ENCODE data around the gene OAT.
"Not testable (repeated sequence)": the region's sequence is repeated elsewhere in the genome, so short reads cannot be mapped to it uniquely, and the experiment has no call there.

OAT gene

DNA sequence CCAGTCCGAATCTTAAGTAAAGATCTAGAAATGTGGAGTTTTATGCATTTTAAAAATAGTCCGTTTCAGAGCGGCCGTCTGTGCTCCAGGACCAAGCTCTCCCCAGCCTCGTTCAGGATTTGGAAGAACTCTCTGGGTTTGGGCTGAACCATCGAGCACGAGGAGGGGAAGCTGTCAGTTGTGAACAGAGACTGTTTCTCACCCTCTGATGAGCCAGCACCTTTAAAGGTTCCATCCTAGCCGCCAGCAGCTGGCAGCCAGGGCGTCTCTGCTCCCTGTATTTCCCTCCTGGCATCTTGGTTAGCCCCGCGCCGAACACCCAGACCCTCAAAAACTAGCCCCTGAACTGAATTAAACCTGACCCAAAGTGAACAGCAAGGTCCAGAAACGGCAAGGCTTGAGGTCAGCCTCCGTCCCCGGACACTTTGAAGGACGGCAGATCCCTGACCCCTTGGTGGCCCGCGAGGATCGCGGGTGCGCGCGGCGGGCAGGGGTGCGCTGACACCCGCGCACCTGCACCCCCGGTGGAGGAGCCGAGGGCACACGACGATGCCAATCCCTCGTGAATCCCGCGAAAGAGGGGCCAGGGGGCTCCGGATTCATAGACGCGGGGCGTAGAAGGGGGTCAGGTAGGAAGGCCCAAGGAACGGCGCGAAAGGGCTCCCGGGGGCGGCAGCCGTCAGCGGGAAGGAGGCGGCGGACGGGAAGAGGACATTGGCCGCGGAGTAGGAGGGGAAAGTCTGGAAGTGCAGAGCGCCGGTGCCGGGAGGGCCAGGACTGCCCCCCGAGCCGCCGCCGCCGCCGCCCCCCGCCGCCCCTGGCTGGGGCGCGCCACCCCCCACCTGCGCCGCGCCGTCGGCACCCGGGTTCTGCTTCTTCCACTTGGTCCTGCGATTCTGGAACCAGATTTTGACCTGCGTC, 28.4 kb upstream of the OAT start:
- no peak for DNase-seq

DNA sequence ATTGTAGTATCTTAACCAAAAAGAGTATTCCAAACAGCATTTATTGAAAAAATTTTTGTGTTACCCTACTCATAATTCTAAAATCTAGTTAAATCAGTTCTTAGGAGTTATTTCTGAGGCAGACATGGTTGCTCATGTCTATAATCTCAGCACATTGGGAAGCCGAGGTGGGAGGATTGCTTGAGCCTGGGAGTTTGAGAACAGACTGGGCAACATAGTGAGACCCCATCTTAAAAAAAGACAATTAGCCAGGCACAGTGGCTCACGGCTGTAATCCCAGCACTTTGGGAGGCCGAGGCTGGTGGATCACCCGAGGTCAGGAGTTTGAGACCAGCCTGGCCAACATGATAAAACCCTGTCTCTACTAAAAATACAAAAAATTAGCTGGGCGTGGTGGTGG, 23.0 kb upstream of the OAT start:
- not testable (repeated sequence) for DNase-seq

DNA sequence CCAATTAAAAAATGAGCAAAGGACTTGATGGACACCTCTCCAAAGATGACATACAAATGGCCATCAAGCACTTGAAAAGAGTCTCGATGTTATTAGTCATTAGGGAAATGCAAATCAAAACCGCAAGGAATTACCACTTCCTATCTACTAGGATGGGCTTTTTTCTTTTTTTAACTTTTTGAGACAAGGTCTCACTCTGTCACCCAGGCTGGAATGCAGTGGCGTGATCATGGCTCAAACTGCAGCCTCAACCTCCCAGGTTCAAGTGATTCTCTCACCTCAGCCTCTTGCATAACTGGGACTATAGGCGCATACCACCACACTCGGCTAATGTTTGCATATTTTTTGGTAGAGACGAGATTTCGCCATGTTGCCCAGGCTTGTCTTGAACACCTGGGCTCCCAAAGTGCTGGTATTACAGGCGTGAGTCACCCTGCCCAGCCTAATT, 17.5 kb upstream of the OAT start:
- no peak for DNase-seq

DNA sequence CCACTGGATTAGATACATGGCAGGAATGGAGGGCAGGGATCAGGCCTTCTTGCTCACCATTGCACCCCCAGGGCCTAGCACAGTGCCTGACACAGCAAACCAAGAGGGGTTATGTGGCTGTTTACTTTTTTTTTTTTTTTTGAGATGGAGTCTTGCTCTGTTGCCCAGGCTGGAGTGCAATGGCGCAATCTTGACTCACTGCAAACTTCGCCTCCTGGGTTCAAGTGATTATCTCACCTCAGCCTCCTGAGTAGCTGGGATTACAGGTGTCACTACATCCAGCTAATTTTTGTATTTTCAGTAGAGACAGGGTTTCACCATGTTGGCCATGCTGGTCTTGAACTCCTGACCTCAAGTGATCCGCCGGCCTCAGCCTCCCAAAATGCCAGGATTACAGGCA, 17.0 kb upstream of the OAT start:
- not testable (repeated sequence) for DNase-seq

DNA sequence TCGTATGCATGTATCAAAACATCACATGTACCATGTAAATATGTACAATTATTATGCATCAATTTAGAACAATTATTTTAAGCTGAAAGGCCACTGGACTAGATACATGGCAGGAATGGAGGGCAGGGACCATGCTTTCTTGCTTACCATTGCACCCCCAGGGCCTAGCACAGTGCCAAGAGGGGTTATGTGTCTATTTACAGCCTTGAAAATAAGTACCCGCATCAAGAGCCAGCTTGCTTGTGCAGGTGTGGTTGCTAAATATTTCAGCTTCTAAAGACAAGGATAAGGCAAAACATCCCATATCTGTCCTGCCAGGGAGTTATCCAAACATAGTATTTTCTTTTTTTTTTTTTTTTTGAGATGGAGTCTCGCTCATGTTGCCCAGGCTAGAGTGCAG, 14.7 kb upstream of the OAT start:
- DNase-seq = no peak

DNA sequence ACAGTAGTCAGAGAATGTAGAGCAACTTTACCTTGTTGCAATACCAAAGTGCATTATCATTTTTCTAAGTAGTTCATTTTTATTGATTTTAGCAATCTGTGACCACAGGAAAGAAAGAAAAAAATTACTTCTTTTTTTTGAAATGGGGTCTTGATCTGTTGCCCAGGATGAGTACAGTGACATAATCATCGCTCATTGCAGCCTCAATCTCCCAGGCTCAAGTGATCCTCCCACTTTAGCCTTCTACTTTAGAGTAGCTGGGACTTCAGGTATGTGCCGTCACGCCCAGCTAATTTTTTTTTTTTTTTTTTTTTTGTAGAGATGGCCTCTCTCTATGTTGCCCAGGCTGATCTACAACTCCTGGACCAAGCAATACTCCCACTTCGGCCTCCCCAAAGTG, 11.4 kb upstream of the OAT start:
- no peak for DNase-seq

DNA sequence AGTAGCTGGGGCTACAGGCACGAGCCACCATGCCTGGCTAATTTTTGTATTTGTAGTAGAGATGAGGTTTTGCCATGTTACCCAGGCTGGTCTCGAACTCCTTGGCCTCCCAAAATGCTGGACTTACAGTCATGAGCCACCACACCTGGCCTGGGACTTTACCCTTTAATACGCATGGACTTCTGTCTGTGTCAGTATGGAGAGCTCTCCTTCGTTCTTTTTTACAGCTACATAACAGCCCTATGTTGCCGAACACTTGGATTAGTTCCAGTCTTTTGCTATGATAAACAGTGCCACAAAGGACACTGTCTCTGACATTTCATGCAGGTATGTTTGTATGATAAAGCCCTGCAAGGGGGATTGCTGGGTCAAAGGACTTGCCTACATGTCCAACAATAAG, 10.9 kb upstream of the OAT start:
- DNase-seq = no peak

DNA sequence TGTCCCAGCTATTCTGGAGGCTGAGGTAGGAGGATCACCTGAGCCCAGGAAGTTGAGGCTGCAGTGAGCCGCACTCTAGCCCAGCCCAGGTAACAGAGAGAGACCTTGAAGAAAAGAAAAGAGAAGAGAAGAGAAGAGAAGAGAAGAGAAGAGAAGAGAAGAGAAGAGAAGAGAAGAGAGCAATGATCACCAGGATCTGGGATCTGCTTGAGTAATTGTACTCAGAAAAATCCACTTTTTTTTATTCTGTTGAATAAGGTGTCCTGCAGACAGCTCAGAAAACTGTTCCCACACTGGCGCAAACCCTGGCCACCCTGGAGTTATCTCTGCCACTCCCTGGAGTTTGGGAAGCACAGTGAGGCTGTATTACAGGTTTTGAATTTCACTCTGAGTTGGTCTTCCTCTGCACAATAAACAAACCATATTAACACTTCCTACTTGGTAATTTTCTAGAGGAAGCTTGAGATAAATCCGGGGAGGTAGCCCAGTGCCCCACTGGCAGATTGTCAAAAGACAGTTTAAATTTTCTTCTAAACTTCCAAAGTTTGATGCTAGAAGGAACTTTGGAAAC, 9.6 kb upstream of the OAT start:
- no peak for DNase-seq

DNA sequence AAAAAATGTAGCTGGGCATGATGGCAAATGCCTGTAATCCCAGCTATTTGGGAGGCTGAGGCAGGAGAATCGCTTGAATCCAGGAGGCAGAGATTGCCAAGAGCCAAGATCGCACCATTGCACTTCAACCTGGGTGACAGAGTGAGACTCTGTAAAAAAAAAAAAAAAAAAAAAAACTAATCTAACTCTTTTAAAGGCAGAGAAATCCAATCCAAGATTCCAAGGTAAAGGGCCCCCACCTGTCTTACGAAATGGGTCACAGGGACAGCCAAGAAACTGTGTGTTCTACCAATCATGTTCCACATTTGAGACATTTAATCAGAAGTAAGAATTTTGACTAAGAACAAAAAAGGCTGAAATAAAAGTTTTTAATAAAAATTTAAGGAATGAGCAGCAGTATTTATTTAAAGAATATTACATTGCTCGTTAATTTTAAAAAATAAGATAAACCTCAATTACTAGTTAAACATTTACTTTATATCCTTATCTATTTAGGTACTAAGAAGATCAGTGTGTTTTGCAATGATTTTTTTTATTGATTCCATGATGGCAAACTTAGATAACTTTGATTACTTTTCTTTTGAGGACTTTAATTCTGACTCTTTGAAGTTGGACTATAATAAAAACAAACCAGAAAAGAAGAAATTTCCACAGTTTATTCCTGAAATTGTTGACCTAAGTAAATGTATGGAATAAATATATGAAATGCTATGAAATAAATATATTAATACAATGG, 6.7 kb upstream of the OAT start:
- DNase-seq = no peak

DNA sequence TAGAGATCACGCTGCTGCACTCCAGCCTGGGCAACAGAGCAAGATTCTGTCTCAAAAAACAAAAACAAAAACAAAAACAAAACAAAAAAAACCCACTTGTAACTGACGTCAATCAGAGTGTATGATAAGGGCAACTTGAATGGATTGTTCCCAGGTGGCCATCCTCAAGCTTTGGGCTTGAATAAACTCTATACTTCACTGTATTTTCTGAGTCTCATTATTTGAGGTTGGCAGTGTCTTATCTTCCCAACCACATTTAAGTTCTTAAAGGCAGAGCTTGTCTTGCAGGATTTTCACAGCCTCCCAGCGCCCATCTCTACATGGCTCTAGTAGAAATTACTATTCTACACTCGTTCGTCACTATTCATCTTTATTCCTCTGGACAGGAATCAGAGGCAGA, 5.1 kb upstream of the OAT start:
- DNase-seq = no peak

DNA sequence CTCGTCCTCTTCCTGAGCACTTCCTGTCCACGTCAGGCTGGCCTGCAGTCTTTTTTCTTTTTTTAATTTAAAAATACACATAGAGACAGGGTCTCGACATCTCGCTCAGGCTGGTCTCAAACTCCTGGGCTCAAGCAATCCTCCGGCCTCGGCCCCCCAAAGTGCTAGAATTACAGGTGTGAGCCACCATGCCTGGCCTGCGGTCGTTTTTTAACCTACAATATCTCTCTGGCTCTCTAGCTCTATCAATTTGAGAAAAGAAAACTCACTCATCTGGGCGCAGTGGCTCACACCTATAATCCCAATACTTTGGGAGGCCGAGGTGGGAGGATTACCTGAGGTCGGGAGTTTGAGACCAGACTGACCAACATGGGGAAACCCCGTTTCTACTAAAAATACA, 4.0 kb upstream of the OAT start:
- no peak for DNase-seq

DNA sequence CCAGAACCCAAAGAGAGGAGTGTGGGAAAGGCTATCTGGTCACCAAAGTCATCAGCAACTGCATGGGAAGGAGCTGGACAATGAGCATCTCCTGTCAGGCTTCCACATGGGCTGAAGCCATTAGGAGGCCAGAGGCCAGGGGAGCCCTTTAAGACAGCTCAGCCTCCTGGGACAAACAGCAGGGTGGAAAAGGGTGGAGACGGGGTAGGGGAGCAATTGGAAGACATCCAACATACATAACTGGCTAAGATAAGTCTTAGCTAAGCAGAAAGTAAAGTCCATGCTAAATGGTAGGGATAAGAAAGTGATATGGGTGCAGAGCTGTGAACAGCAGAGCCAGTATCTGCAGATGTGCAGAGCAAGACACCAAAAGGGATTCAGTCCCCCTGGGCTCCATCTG, 1.5 kb upstream of the OAT start:
- DNase-seq = no peak

DNA sequence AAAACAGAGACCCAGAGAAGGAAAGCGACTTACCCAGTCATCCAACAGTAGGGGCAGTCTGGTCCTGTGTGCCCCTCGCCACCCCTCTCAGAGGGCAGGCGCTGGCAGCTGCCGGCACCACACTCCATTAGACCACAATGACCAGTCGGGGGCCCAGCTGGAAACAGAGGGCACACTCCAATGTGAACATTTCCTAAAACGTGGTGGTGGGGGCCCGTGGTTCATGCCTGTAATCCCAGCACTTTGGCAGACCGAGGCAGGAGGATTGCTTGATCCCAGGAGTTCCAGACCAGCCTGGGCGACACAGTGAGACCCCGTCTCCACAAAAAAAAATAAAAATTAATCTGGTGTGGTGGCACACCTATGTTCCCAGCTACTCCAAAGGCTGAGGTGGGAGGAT, 912 bp upstream of the OAT start:
- DNase-seq = no peak

DNA sequence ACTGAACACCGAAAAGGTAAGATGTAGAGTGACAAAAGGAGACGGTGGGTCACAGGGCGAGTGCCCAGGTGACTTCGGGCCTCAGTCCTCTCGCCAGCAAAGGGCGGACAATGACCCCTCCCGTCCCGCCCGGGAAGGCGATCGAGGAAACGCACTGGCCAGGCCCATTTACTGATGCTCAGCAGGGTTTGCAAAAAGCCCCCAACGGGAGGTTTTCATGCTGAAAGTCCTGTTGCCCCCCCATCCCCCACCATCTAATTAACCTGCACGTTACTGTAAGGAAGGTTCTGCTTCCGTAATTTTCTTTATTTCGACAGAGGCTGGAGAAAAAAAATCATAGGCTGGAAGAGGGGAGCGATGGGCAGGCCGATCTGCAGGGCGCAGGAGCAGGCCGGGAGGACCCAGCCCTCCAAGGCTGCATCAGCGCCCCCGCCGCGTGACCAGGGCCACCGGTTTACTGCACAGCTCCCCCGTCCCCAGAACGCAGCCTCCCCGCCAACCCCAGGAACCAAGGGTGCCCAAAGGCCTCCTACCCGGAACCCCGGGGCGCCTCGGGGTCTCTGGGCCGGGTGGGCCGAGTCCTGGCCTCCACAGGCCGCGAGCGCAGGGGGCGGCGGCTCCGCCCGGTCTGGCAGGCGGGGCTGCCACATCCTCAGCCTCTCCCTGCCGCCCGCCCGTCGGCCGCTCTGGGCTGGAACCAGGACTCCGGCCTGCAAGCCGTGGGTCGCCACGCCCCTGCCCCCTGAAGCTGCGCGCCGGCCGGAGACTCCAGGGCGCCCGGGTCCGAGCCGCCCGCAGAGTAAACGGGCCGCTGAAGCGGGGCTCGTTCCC, 613 bp downstream of the OAT start:
- DNase-seq = no peak

DNA sequence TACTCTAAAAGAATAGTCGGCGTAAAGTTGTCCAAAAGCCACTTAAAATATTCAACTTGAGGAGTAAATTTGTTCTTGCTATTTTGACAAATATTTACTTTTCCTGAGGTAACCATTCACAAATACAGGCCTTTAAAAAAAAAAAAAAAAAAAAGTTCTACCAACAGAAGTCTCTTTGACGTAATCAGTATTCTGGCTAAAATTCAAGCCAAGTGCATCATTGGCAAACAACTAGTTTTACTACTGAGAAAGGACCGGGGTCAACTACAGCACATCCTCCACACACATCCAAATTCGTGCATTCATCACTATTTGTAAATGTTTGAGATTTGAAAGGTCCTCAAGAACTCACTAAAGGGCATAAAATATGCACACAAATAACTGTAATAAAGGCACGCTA, 2.0 kb downstream of the OAT start:
- no peak for DNase-seq

DNA sequence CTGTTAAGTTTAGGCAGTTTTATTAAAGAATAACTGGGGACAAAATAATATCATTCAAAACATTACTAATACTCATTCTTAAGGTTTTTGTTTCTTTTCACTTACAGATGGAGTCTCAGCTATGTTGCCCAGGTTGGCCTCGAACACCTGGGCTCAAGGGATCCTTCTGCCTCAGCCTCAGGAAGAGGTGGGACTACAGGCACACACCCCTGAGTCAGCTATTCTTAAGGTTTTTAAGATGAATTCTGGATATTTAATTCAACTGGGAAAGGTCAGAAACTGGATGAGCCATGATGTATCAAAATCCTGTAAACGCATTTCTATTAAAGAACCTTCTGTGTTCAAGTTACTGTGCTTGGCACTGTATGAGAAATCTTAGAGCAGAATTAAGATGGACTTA, 3.5 kb downstream of the OAT start:
- DNase-seq = no peak

DNA sequence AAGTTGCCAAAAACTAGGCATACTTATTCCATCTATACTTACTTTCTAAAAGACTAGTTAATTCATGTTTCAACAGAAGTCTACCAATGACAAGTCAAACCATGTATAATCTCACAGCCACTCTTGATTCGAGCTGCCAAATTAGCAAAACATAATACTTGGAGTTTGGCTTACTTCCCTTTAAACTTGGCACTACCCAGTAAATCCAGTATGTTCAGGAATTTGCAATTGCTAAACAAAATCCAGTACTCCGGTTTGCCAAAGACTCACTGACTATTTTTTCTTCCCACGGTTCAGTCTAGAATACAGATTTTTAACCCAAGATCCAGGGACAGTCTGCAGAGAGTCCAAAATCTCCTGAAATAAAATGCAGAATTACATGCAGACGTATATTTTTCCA, 4.6 kb downstream of the OAT start:
- DNase-seq = no peak

DNA sequence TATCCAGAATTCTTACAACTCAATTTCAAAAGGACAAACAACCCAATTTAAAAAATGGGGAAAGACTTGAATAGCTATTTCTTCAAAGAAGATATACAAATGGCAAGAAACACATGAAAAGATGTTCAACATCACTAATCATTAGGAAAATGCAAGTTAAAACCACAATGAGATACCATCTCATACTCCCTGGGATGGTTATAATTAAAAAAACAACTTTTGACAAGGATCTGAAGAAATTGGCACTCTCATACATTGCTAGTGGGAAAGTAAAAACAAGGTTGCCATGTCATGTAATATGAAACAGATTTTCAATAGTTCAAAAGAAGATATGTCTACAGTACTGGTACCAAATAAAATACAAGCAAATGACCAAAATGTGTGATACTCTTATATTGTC, 9.0 kb downstream of the OAT start:
- no peak for DNase-seq

DNA sequence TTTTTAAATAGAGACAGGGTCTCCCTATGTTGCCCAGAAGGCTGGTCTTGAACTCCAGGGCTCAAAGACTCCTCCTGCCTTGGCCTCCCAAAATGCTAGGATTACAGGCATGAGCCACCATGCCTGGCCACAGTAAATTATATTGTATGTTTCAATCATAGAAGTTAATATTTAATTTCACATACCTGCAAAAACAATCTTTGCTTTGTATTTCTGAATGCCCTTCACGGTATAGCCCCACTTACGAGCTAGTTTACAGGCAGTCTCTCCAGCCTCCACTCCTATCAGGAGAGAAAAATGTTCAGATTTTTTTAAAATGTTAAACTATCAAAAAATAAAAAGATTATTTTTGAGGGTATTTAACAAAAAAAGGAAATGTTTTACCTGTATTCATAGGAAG, 10.4 kb downstream of the OAT start:
- DNase-seq = no peak

DNA sequence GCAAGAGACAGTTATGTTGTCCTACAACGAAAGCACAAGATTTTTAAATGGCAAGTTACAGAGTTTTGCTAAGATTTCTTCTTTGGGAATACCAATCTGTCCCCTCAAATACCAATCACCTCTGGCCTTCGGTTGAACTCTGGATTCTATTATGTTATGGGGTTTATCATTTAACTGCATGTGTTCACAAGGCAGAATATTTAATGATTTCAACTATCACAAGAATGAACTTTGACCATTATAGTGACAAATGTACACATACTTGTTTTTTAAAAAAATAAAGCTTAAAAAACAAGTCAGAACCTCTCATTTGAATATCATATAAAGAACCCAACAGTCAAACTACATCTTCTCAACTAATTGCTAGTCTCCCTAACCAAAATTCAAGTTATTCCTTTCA, 11.3 kb downstream of the OAT start:
- DNase-seq = no peak

DNA sequence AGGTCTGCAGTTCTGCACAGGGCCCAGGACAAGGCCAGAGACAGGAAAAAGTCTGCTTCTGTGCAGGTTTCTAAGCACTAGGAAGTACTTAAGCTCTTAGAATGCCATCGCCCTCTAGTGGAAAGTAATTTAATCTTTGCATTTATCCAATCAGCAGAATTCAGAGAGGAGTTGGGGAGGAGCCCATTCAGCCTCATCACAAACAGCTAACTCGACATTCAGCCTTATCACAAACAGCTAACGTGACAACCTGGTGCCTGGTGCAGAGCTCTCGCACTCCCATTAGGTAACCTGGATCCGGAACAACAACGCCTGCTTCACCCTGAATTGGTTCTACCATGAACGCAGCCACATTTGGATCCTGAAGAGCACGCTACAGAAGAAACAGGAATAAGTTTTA, 15.2 kb downstream of the OAT start:
- DNase-seq = peak; percentile 53

DNA sequence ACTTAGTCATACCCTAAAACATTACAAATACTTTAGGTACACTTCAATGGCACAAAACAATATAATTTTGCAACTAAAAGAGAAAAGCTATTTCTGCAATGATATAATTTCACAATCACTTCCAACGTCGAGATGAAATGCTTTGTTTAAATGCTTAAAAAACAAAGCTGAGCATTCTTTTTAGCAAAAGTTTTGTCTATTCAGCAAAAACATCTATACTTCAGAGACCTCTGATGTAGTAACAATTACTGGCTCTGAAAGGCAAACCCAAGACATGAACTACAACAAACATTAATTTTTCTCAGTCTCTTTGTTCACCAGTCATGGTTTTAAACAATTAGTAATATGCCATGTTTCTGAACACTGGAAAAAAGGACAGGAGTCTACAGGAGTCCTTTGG, 16.4 kb downstream of the OAT start:
- DNase-seq = no peak

DNA sequence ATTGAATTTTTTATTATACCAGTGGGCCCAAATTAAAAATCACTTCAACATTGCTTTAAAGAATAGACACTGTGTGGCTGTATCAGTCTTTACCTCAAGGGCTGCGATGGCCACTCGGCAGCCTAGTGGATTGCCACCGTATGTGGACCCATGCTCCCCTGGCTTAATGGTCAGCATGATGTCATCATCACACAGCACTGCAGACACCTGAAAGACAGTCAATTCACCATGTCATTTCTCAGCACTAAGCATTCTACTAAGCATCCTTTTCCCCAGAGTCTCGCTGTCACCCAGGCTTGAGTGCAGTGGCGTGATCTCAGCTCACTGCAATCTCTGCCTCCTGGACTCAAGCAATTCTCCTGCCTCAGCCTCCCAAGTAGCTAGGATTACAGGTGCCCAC, 17.1 kb downstream of the OAT start:
- no peak for DNase-seq
